ENCODE measurements around the gene ZNF598. TPM values are rescaled to one million over a fixed set of nuclear protein-coding genes. Genes with fewer than 3 reads are reported as not detected.

Gene ZNF598
- total RNA-seq, 6 donors from 2014 or later, result 20.1 to 62.8 (median 41.7) TPM

- TF ChIP-seq POLR2A (IDR thresholded peaks at IDR 0.05) (no peak), POLR2AphosphoS5 (IDR thresholded peaks at IDR 0.05) (no peak), CTCF (IDR thresholded peaks at IDR 0.05) (no peak), EP300 (IDR thresholded peaks at IDR 0.05) (no peak)
- WGBS, 2 donors, result 91 to 93% methylated on average over 13 to 21 of the region's 22 CpGs
- DNase-seq (peak in 1 of 2 donors; percentile 77), ATAC-seq (ENCODE audit: low FRiP score in 2 of 2) (peak in 1 of 2 donors; percentile 50)
- H3K9me3 ChIP-seq, result no peaks in the 10 kb centered on the region
- no peak overlapping the region for H3K27ac ChIP-seq
- H3K4me3 ChIP-seq, result no peak overlapping the region
- no peaks in the 10 kb centered on the region for H3K36me3 ChIP-seq
- no peaks in the 10 kb centered on the region for H3K27me3 ChIP-seq
- peaks cover 0 to 2% (median under 1%) of the 10 kb centered on the region in 4 donors for H3K4me1 ChIP-seq
These were observed 55.9 kb downstream of the ZNF598 start for GRCh38 chr16:1953734-1954133.

- no peak for DNase-seq
- 81 to 100% methylated on average over 2 to 19 of the region's 19 CpGs for WGBS, 2 donors
These were observed 59.1 kb downstream of the ZNF598 start for GRCh38 chr16:1950559-1950958.

GRCh38 chr16:1950047-1950446 lies 59.6 kb downstream of the ZNF598 start:
- Histone ChIP-seq H3K9me3 (no peaks in the 10 kb centered on the region), H3K27me3 (no peaks in the 10 kb centered on the region), H3K4me3 (no peak overlapping the region), H3K36me3 (no peaks in the 10 kb centered on the region), H3K4me1 (no peaks in the 10 kb centered on the region), H3K27ac (no peak overlapping the region)
- DNase-seq (no peak), ATAC-seq (ENCODE audit: low FRiP score in 2 of 2) (no peak)
- WGBS, 2 donors, result 65 to 69% methylated on average over 2 to 7 of the region's 7 CpGs
- no peak for TF ChIP-seq CTCF (IDR thresholded peaks at IDR 0.05)
- TF ChIP-seq POLR2AphosphoS5 (IDR thresholded peaks at IDR 0.05), result no peak
- no peak for TF ChIP-seq EP300 (IDR thresholded peaks at IDR 0.05)
- TF ChIP-seq POLR2A (IDR thresholded peaks at IDR 0.05), result no peak

More at GRCh38 chr16:1950559-1950958, 59.1 kb downstream of the ZNF598 start:
- no peaks in the 10 kb centered on the region for H3K4me1 ChIP-seq
- no peak for TF ChIP-seq POLR2AphosphoS5 (IDR thresholded peaks at IDR 0.05)
- no peak for TF ChIP-seq CTCF (IDR thresholded peaks at IDR 0.05)
- no peak for TF ChIP-seq EP300 (IDR thresholded peaks at IDR 0.05)
- no peak for TF ChIP-seq POLR2A (IDR thresholded peaks at IDR 0.05)
- H3K4me3 ChIP-seq, result no peak overlapping the region
- H3K27ac ChIP-seq, result no peak overlapping the region
- H3K36me3 ChIP-seq, result no peaks in the 10 kb centered on the region
- H3K9me3 ChIP-seq, result no peaks in the 10 kb centered on the region
- no peak for ATAC-seq (ENCODE audit: low FRiP score in 2 of 2)
- no peaks in the 10 kb centered on the region for H3K27me3 ChIP-seq

GRCh38 chr16:1949507-1949906 lies 60.1 kb downstream of the ZNF598 start:
- TF ChIP-seq CTCF (IDR thresholded peaks at IDR 0.05) (no peak), EP300 (IDR thresholded peaks at IDR 0.05) (no peak), POLR2A (IDR thresholded peaks at IDR 0.05) (no peak), POLR2AphosphoS5 (IDR thresholded peaks at IDR 0.05) (no peak)
- ATAC-seq (ENCODE audit: low FRiP score in 2 of 2) (no peak), DNase-seq (no peak)
- no peaks in the 10 kb centered on the region for H3K9me3 ChIP-seq
- H3K27ac ChIP-seq, result no peak overlapping the region
- H3K36me3 ChIP-seq, result no peaks in the 10 kb centered on the region
- H3K4me3 ChIP-seq, result no peak overlapping the region
- 89% methylated on average over 10 to 11 of the region's 11 CpGs for WGBS, 2 donors
- H3K27me3 ChIP-seq, result no peaks in the 10 kb centered on the region
- H3K4me1 ChIP-seq, result no peaks in the 10 kb centered on the region

Small RNAs within 50 kb of the gene (small RNA-seq; reads per million reads assigned to genes)
- 0 to 0.20 (median 0.06) reads per million in 4 donors for gene AC005363.2
- gene RN7SL219P, result 0 reads per million in 4 donors
- gene SNORA10, result 0 reads per million in 4 donors
- 0 reads per million in 4 donors for gene SNORA64

Other genes starting within 250 kb of the ZNF598 start
- gene NME3, start 238.3 kb downstream of the ZNF598 start, total RNA-seq, result 100 to 1,000 TPM in 2 of 6 donors, 10 to 100 TPM in 4; 57.8 to 155 (median 78.9) TPM
- 10 to 100 TPM; 10.8 to 87.0 (median 21.5) TPM for gene EME2, start 237.0 kb downstream of the ZNF598 start, total RNA-seq
- gene MRPS34, start 236.7 kb downstream of the ZNF598 start, total RNA-seq, result 10 to 100 TPM; 49.2 to 91.7 (median 69.8) TPM
- gene SPSB3, start 227.2 kb downstream of the ZNF598 start, total RNA-seq, result 100 to 1,000 TPM in 2 of 6 donors, 10 to 100 TPM in 4; 46.2 to 234 (median 64.4) TPM
- gene NUBP2, start 226.9 kb downstream of the ZNF598 start, total RNA-seq, result 10 to 100 TPM; 53.2 to 85.6 (median 60.5) TPM
- gene IGFALS, start 216.1 kb downstream of the ZNF598 start, total RNA-seq, result 10 to 100 TPM in 1 of 6 donors, 1 to 10 TPM in 5; 1.0 to 11.5 (median 3.1) TPM
- 100 to 1,000 TPM in 5 of 6 donors, 10 to 100 TPM in 1; 84.5 to 251 (median 122) TPM for gene HAGH, start 183.0 kb downstream of the ZNF598 start, total RNA-seq
- gene FAHD1, start 182.6 kb downstream of the ZNF598 start, total RNA-seq, result 10 to 100 TPM; 22.1 to 42.1 (median 32.6) TPM
- under 1 TPM in 1 of 6 donors, not detected in 5; 0.54 TPM for gene MEIOB, start 137.7 kb downstream of the ZNF598 start, total RNA-seq
- 1 to 10 TPM in 2 of 6 donors, under 1 TPM in 2, not detected in 2; 0.44 to 4.0 (median 0.95) TPM for gene HS3ST6, start 91.4 kb downstream of the ZNF598 start, total RNA-seq
- gene MSRB1, start 66.6 kb downstream of the ZNF598 start, total RNA-seq, result 10 to 100 TPM; 18.2 to 45.3 (median 31.9) TPM
- gene RPL3L, start 55.1 kb downstream of the ZNF598 start, total RNA-seq, result not detected
- gene NDUFB10, start 50.3 kb downstream of the ZNF598 start, total RNA-seq, result 100 to 1,000 TPM in 4 of 6 donors, 10 to 100 TPM in 2; 76.5 to 245 (median 107) TPM
- gene RPS2, start 45.0 kb downstream of the ZNF598 start, total RNA-seq, result 1,000 to 10,000 TPM; 1,128 to 1,943 (median 1,579) TPM
- under 1 TPM in 1 of 6 donors, not detected in 5; 0.37 TPM for gene RNF151, start 43.0 kb downstream of the ZNF598 start, total RNA-seq
- 10 to 100 TPM; 22.0 to 51.6 (median 35.0) TPM for gene TBL3, start 37.8 kb downstream of the ZNF598 start, total RNA-seq
- 1 to 10 TPM in 5 of 6 donors, not detected in 1; 2.1 to 5.4 (median 5.0) TPM for gene NOXO1, start 28.4 kb downstream of the ZNF598 start, total RNA-seq
- 10 to 100 TPM in 5 of 6 donors, 1 to 10 TPM in 1; 5.2 to 40.3 (median 24.7) TPM for gene GFER, start 25.6 kb downstream of the ZNF598 start, total RNA-seq
- gene SYNGR3, start 19.9 kb downstream of the ZNF598 start, total RNA-seq, result 1 to 10 TPM in 1 of 6 donors, under 1 TPM in 3, not detected in 2; 0.15 to 1.4 (median 0.34) TPM
- gene NPW, start 10.0 kb upstream of the ZNF598 start, total RNA-seq, result under 1 TPM in 2 of 6 donors, not detected in 4; 0.67 to 0.80 TPM
- 100 to 1,000 TPM; 131 to 604 (median 283) TPM for gene NHERF2, start 17.1 kb upstream of the ZNF598 start, total RNA-seq
- 10 to 100 TPM; 17.8 to 43.6 (median 28.8) TPM for gene NTHL1, start 38.0 kb upstream of the ZNF598 start, total RNA-seq
- gene TSC2, start 38.2 kb upstream of the ZNF598 start, total RNA-seq, result 100 to 1,000 TPM in 4 of 6 donors, 10 to 100 TPM in 2; 47.3 to 296 (median 118) TPM
- 100 to 1,000 TPM in 3 of 6 donors, 10 to 100 TPM in 3; 75.4 to 567 (median 106) TPM for gene PKD1, start 126.1 kb upstream of the ZNF598 start, total RNA-seq
- gene RAB26, start 138.8 kb upstream of the ZNF598 start, total RNA-seq, result 1 to 10 TPM in 1 of 6 donors, under 1 TPM in 3, not detected in 2; 0.30 to 6.8 (median 0.85) TPM
- 10 to 100 TPM; 34.6 to 72.6 (median 52.9) TPM for gene TRAF7, start 146.0 kb upstream of the ZNF598 start, total RNA-seq
- 1 to 10 TPM in 1 of 6 donors, under 1 TPM in 2, not detected in 3; 0.06 to 1.0 (median 0.15) TPM for gene CASKIN1, start 186.8 kb upstream of the ZNF598 start, total RNA-seq
- gene MLST8, start 195.6 kb upstream of the ZNF598 start, total RNA-seq, result 10 to 100 TPM; 24.6 to 93.2 (median 47.7) TPM
- gene BRICD5, start 201.0 kb upstream of the ZNF598 start, total RNA-seq, result 10 to 100 TPM in 3 of 6 donors, 1 to 10 TPM in 3; 4.0 to 70.2 (median 10.8) TPM
- 10 to 100 TPM; 18.6 to 32.5 (median 21.7) TPM for gene PGP, start 205.0 kb upstream of the ZNF598 start, total RNA-seq
- 100 to 1,000 TPM in 1 of 6 donors, 10 to 100 TPM in 5; 24.9 to 153 (median 32.9) TPM for gene E4F1, start 213.8 kb upstream of the ZNF598 start, total RNA-seq
- gene DNASE1L2, start 226.6 kb upstream of the ZNF598 start, total RNA-seq, result 1 to 10 TPM in 3 of 6 donors, under 1 TPM in 1, not detected in 2; 0.79 to 2.1 (median 1.5) TPM
- gene ECI1, start 241.8 kb upstream of the ZNF598 start, total RNA-seq, result 10 to 100 TPM; 48.1 to 75.5 (median 68.2) TPM

Measured in upper lobe of left lung (tissue), 6 donors.